Keratinocyte (primary cell): Measurements from ENCODE around the gene BPTF. TPM values are rescaled to one million over a fixed set of nuclear protein-coding genes. Genes with fewer than 3 reads are reported as not detected.

Experiments
- DNase-seq: peaks from one replicate; pipeline ENCODE4 v3.0.0-alpha.2; 2011; ENCODE audit warnings: low read depth, missing footprints, low spot score
- FAIRE-seq: peaks from 2 replicates; lab custom pipeline; 2011; peaks lifted over from hg19 to GRCh38; lab: Jason Lieb, UNC
- H2AFZ ChIP-seq: 2 replicates; pipeline ENCODE4 v1.6.0; 2012; ENCODE audit warnings: low read length, control low read depth, inconsistent platforms; ENCODE audit not compliant: control insufficient read depth
- H3K27ac ChIP-seq: 2 replicates; pipeline ENCODE4 v1.5.1; 2011; ENCODE audit warnings: low read length; ENCODE audit not compliant: control insufficient read depth, insufficient read depth
- H3K27me3 ChIP-seq: 3 replicates; pipeline ENCODE4 v1.6.0; 2011; ENCODE audit warnings: low read length; ENCODE audit not compliant: control insufficient read depth, insufficient read depth; ENCODE audit errors: extremely low read depth
- H3K36me3 ChIP-seq, 2 experiments: 2 replicates in 1 of 2; 3 replicates in 1 of 2; pipeline ENCODE4 v1.5.1; 2011; ENCODE audit warnings: low read length in 2 of 2, mild to moderate bottlenecking in 1 of 2; ENCODE audit not compliant: control insufficient read depth in 2 of 2, insufficient read depth in 2 of 2; ENCODE audit errors: extremely low read depth in 1 of 2
- H3K4me1 ChIP-seq: 3 replicates; pipeline ENCODE4 v1.5.1; 2011; ENCODE audit warnings: low read length; ENCODE audit not compliant: control insufficient read depth, insufficient read depth; ENCODE audit errors: extremely low read depth
- H3K4me2 ChIP-seq: 3 replicates; pipeline ENCODE4 v1.6.0; 2011; ENCODE audit warnings: low read depth, low read length; ENCODE audit not compliant: control insufficient read depth, insufficient read depth; ENCODE audit errors: extremely low read depth
- H3K4me3 ChIP-seq, 3 experiments: fragments of 200-600 bp in 1 of 3; sonication (generic) in 1 of 3; 2 replicates in 2 of 3; 3 replicates in 1 of 3; pipeline ENCODE4 v1.5.1; 2011 to 2016; ENCODE audit warnings: low read length in 3 of 3, mild to moderate bottlenecking in 3 of 3, control low read depth in 2 of 3, inconsistent platforms in 1 of 3, low read depth in 1 of 3, mixed read lengths in 1 of 3, mixed run types in 1 of 3, moderate library complexity in 1 of 3; ENCODE audit not compliant: control insufficient read depth in 2 of 3, insufficient read depth in 2 of 3; ENCODE audit errors: extremely low read depth in 1 of 3
- H3K79me2 ChIP-seq: 2 replicates; pipeline ENCODE4 v1.6.0; 2012; ENCODE audit warnings: low read length; ENCODE audit not compliant: control insufficient read depth, insufficient read depth
- H3K9ac ChIP-seq: 3 replicates; pipeline ENCODE4 v1.6.0; 2011; ENCODE audit warnings: low read length; ENCODE audit not compliant: control insufficient read depth, insufficient read depth; ENCODE audit errors: extremely low read depth
- H3K9me1 ChIP-seq: 3 replicates; pipeline ENCODE4 v1.6.0; 2011; ENCODE audit warnings: low read length; ENCODE audit not compliant: control insufficient read depth, insufficient read depth; ENCODE audit errors: extremely low read depth
- H3K9me3 ChIP-seq: 2 replicates; pipeline ENCODE4 v1.5.1; 2012; ENCODE audit warnings: low read depth, low read length; ENCODE audit not compliant: control insufficient read depth
- H4K20me1 ChIP-seq: 3 replicates; pipeline ENCODE4 v1.6.0; 2011; ENCODE audit warnings: low read length; ENCODE audit not compliant: control insufficient read depth, insufficient read depth; ENCODE audit errors: extremely low read depth
- CTCF ChIP-seq, 3 experiments: IDR thresholded peaks in 1 of 3; conservative IDR thresholded peaks in 1 of 3; optimal IDR thresholded peaks in 1 of 3; 2 replicates in 2 of 3; 3 replicates in 1 of 3; pipeline versions ENCODE3 to v1.5.1; 2011; ENCODE audit warnings: low read length in 3 of 3, mild to moderate bottlenecking in 3 of 3, moderate library complexity in 2 of 3, control low read depth in 1 of 3, inconsistent platforms in 1 of 3; ENCODE audit not compliant: insufficient read depth in 2 of 3; ENCODE audit errors: extremely low read depth in 1 of 3
- EZH2 ChIP-seq: IDR thresholded peaks from one replicate; pipeline ENCODE4 v1.6.1; 2012; ENCODE audit warnings: inconsistent platforms, mild to moderate bottlenecking, low read length, moderate library complexity
- dilution Hi-C: fragments of 300-500 bp; cut with MboI; formaldehyde crosslinking; loops from one replicate; pipeline ENCODE4 v1.7.0; 2020; ENCODE audit warnings: low sequenced_read_pairs; ENCODE audit not compliant: extremely low pct_ligation_motif_present
- polyA plus RNA-seq, 5 experiments: library from polyadenylated mRNA; depleted of rRNA in 3 of 5; stranded (reverse) in 3 of 5; stranded (forward) in 1 of 5; unstranded in 1 of 5; fragments of >200 nt; gene quantifications; 1 replicate in 1 of 5; 2 replicates in 3 of 5; 3 replicates in 1 of 5; pipeline versions ENCODE4 v1.2.1 to v1.2.3, GENCODE V29; 2011 to 2012; ENCODE audit warnings: missing spikeins in 2 of 5, low read depth in 1 of 5, low replicate concordance in 1 of 5

Gene BPTF
- polyA plus RNA-seq, 1 donor (not counting 4 experiments of a cell fraction or from before 2014, with no cell fraction given) = 28.3 TPM

- no peak overlapping the region for H3K4me2 ChIP-seq
- no peaks in the 10 kb centered on the region for H4K20me1 ChIP-seq
- no peak overlapping the region for H3K9ac ChIP-seq
- H2AFZ ChIP-seq = no peak overlapping the region
- DNase-seq = no peak
- H3K79me2 ChIP-seq = peaks cover 86% of the 10 kb centered on the region
- H3K4me1 ChIP-seq = no peaks in the 10 kb centered on the region
- H3K4me3 ChIP-seq = no peak overlapping the region
- TF ChIP-seq EZH2 (no peak), CTCF (optimal IDR thresholded peaks at IDR 0.05 in 1 of 3, IDR thresholded peaks at IDR 0.05 in 1 of 3, conservative IDR thresholded peaks at IDR 0.05 in 1 of 3; ENCODE audit: extremely low read depth in 1 of 3, insufficient read depth in 2 of 3, low read length in 3 of 3) (no peak)
- no peak overlapping the region for H3K27ac ChIP-seq
- no peaks in the 10 kb centered on the region for H3K9me3 ChIP-seq
- dilution Hi-C loops = no loop called here
- H3K9me1 ChIP-seq = no peaks in the 10 kb centered on the region
- H3K27me3 ChIP-seq = no peaks in the 10 kb centered on the region
- H3K36me3 ChIP-seq = peaks cover 5 to 15% of the 10 kb centered on the region in 2 experiments
- no peak for FAIRE-seq
Observed at GRCh38 chr17:67850991-67851631, 25.8 kb downstream of the BPTF start.

GRCh38 chr17:67853703-67854102 is 28.4 kb downstream of the BPTF start:
- H3K27me3 ChIP-seq = no peaks in the 10 kb centered on the region
- no peak for FAIRE-seq
- no peak overlapping the region for H2AFZ ChIP-seq
- dilution Hi-C loops = no loop called here
- no peak for DNase-seq
- peaks cover 81% of the 10 kb centered on the region for H3K79me2 ChIP-seq
- TF ChIP-seq EZH2 = no peak
- TF ChIP-seq CTCF (optimal IDR thresholded peaks at IDR 0.05 in 1 of 3, IDR thresholded peaks at IDR 0.05 in 1 of 3, conservative IDR thresholded peaks at IDR 0.05 in 1 of 3; ENCODE audit: extremely low read depth in 1 of 3, insufficient read depth in 2 of 3, low read length in 3 of 3) = no peak
- no peak overlapping the region for H3K4me3 ChIP-seq
- peaks cover 2% of the 10 kb centered on the region for H4K20me1 ChIP-seq
- H3K4me1 ChIP-seq = no peaks in the 10 kb centered on the region
- no peaks in the 10 kb centered on the region for H3K9me3 ChIP-seq
- H3K27ac ChIP-seq = no peak overlapping the region
- no peaks in the 10 kb centered on the region for H3K9me1 ChIP-seq
- H3K4me2 ChIP-seq = no peak overlapping the region
- H3K36me3 ChIP-seq = peaks cover 5 to 15% of the 10 kb centered on the region in 2 experiments
- H3K9ac ChIP-seq = no peak overlapping the region
